Bronchial epithelial cell (primary cell): ENCODE measurements around the gene IFT20. TPM values are rescaled to one million over a fixed set of nuclear protein-coding genes. Genes with fewer than 3 reads are reported as not detected.
A peak's percentile ranks its signal among the peaks of the same experiment; 100 is the strongest.

ENCODE experiments used
- DNase-seq: peaks from one replicate; pipeline ENCODE4 v3.0.0-alpha.2; 2010; ENCODE audit warnings: low read depth
- FAIRE-seq: peaks from 2 replicates; lab custom pipeline; 2011; peaks lifted over from hg19 to GRCh38; lab: Jason Lieb, UNC
- H3K27me3 ChIP-seq: 2 replicates; pipeline ENCODE4 v1.5.1; 2011; ENCODE audit warnings: low read length; ENCODE audit not compliant: control insufficient read depth, insufficient read depth
- H3K36me3 ChIP-seq: 2 replicates; pipeline ENCODE4 v1.5.1; 2011; ENCODE audit warnings: low read length; ENCODE audit not compliant: control insufficient read depth, insufficient read depth
- H3K4me3 ChIP-seq: 2 replicates; pipeline ENCODE4 v1.5.1; 2011; ENCODE audit warnings: mild to moderate bottlenecking, low read depth, low read length, control low read depth
- CTCF ChIP-seq: IDR thresholded peaks from 2 replicates; pipeline ENCODE4 v1.5.1; 2011; ENCODE audit warnings: mild to moderate bottlenecking, moderate library complexity, low read length, control low read depth, inconsistent platforms; ENCODE audit not compliant: insufficient read depth, severe bottlenecking
- total RNA-seq: library from RNA; depleted of rRNA; stranded (reverse); fragments of >200 nt; gene quantifications from 2 replicates; pipeline ENCODE4 v1.2.1, GENCODE V29; 2014

IFT20 gene
- total RNA-seq, 1 donor from 2014 or later: 43.7 TPM

GRCh38 chr17:28357061-28357900 lies 22.0 kb upstream of the IFT20 start, which contains the start of gene POLDIP2:
Gene POLDIP2, minus strand, starts transcription at chr17:28357527. Its CDS starts 79 bp downstream, at chr17:28357448.
- peak; percentile 1 for TF ChIP-seq CTCF
- no peaks in the 10 kb centered on the region for H3K27me3 ChIP-seq
- FAIRE-seq (no peak), DNase-seq (peak; percentile 82)
- peak within 1 kb of the TSS; percentile 93 for H3K4me3 ChIP-seq
- H3K36me3 ChIP-seq: peaks cover 22% of the 10 kb centered on the region

- no peaks in the 10 kb centered on the region for H3K27me3 ChIP-seq
- no peak overlapping the region for H3K4me3 ChIP-seq
- H3K36me3 ChIP-seq: peaks cover 33% of the 10 kb centered on the region
- no peak for FAIRE-seq
- no peak for TF ChIP-seq CTCF
- no peak for DNase-seq
Observed at GRCh38 chr17:28350271-28350670, 15.0 kb upstream of the IFT20 start.

DNA sequence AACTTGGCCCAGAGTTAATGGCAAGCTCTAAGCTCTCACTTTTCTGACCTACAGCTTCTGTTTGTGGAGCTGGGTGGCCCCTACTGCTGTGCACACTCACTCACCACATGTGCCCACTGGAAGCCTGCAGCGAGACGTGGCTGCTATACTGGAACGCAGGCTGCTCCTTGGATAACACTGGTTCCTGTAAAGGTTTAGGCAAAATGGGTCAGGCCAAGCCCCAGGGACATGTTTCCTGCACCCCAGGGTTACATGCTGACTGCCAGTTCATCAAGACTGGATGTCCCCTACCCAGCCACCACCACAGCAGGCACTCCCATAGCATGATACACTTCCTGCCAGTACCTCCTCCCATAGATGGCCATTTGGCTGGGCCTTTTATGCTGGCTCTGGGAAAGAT lies 13.7 kb upstream of the IFT20 start:
- Histone ChIP-seq H3K27me3 (no peaks in the 10 kb centered on the region), H3K4me3 (no peak overlapping the region), H3K36me3 (peaks cover 31% of the 10 kb centered on the region)
- no peak for DNase-seq
- no peak for TF ChIP-seq CTCF
- FAIRE-seq: no peak

DNA sequence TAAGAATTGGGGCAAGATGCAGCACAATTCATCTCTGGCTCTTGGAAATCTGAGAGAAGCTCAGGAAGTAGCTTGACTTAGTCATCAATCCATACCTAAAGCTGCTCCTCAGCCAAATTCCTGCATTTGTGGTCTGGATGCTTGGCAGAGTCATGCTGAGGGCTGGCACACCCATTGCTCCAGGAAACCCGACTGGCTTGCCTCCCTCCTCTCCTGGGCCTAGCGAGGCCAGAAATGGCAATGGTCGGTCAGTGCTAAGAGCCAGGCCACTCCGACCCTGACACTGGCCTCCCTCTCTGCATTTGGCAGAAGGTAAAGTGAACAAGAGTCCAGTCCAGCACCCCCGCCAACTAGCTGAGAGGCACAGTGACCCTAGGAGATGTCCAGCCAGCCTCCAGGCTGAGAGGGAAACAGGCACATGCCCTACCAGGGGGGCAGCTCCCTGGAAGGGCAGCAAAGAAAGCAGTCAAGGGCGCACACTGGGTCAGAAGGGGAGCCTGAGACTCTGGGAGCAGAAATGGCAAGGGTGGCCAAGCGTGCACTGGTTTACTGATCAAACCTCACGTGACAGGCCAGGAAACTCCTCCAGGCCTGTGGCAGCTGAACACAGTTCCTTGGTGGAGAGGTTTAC lies 12.1 kb upstream of the IFT20 start:
- H3K27me3 ChIP-seq: no peaks in the 10 kb centered on the region
- TF ChIP-seq CTCF: no peak
- H3K36me3 ChIP-seq: peaks cover 29% of the 10 kb centered on the region
- no peak overlapping the region for H3K4me3 ChIP-seq
- FAIRE-seq (peak; percentile 97), DNase-seq (peak; percentile 92)

DNA sequence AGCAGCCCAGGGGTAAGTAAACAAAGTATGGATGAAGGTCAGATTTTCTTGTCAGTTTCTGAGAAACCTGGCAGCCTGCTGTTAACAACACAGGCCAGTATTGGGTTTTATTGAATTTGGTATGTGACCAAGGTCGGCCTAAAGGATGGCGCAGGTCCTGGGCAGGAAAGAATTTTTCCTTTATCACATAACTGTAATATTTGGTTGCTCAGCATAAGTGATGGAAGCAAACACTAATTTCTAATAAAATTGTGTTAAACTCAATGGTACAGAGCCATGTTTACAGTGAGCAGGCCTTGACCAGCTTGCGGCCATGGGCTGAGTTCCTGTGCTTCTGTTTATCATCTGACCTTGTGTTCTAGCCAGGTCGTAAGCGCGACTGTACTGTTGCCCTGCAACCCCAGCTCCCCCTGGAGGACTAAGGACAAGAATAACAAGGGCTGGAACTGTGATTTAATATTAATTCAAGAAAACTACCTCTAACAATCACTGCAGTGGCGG lies 11.5 kb upstream of the IFT20 start:
- FAIRE-seq (no peak), DNase-seq (no peak)
- Histone ChIP-seq H3K27me3 (no peaks in the 10 kb centered on the region), H3K36me3 (peaks cover 32% of the 10 kb centered on the region), H3K4me3 (no peak overlapping the region)
- TF ChIP-seq CTCF: no peak
